Activated CD8-positive, alpha-beta memory T cell treated with anti-CD3 and anti-CD28 coated beads, Interleukin-2, amount 50 U/mL, for 48 hours (primary cell): ENCODE results near the gene RPN1.

Experiments
- DNase-seq: peaks from one replicate; pipeline ENCODE4 v3.0.0-alpha.2; 2020

Gene RPN1

GRCh38 chr3:128648940-128649663 lies 1.5 kb downstream of the RPN1 start:
- DNase-seq = no peak

- no peak for DNase-seq
These were observed 2.2 kb downstream of the RPN1 start for GRCh38 chr3:128648402-128648801.

GRCh38 chr3:128647307-128647706 lies 3.3 kb downstream of the RPN1 start:
- DNase-seq = no peak

GRCh38 chr3:128634075-128634611 lies 16.5 kb downstream of the RPN1 start:
- DNase-seq = no peak

GRCh38 chr3:128632301-128632700 lies 18.3 kb downstream of the RPN1 start:
- no peak for DNase-seq

GRCh38 chr3:128629936-128630335 lies 20.7 kb downstream of the RPN1 start:
- no peak for DNase-seq

- no peak for DNase-seq
These were observed 25.1 kb downstream of the RPN1 start for GRCh38 chr3:128625409-128625945.

- DNase-seq = no peak
These were observed 26.0 kb downstream of the RPN1 start for GRCh38 chr3:128624526-128625138.

- DNase-seq = no peak
These were observed 26.8 kb downstream of the RPN1 start for GRCh38 chr3:128623762-128624176.

GRCh38 chr3:128621931-128622330 lies 28.7 kb downstream of the RPN1 start:
- no peak for DNase-seq

GRCh38 chr3:128621234-128621633 lies 29.4 kb downstream of the RPN1 start:
- no peak for DNase-seq

GRCh38 chr3:128620268-128620691 lies 30.3 kb downstream of the RPN1 start:
- DNase-seq = no peak

- no peak for DNase-seq
These were observed 31.3 kb downstream of the RPN1 start for GRCh38 chr3:128619146-128619890.

- DNase-seq = no peak
These were observed 32.3 kb downstream of the RPN1 start for GRCh38 chr3:128618398-128618726.

GRCh38 chr3:128617557-128618397 lies 32.8 kb downstream of the RPN1 start:
- DNase-seq = peak; percentile 99

GRCh38 chr3:128617270-128617556 lies 33.4 kb downstream of the RPN1 start:
- DNase-seq = no peak

- DNase-seq = no peak
These were observed 33.9 kb downstream of the RPN1 start for GRCh38 chr3:128616516-128617269.

- DNase-seq = no peak
These were observed 36.5 kb downstream of the RPN1 start for GRCh38 chr3:128614076-128614475.

- DNase-seq = no peak
These were observed 37.4 kb downstream of the RPN1 start for GRCh38 chr3:128613083-128613829.

GRCh38 chr3:128610451-128611070 lies 40.1 kb downstream of the RPN1 start:
- DNase-seq = no peak

- DNase-seq = no peak
These were observed 41.3 kb downstream of the RPN1 start for GRCh38 chr3:128609294-128609693.
